Lower leg skin (tissue), 3 donors: ENCODE data around the gene CDKL5.

Experiments
- POLR2A ChIP-seq, 2 donors: fragments of 450-650 bp; IDR thresholded peaks; one replicate each; pipeline ENCODE4 v1.6.1; 2016 to 2017; ENCODE audit warnings: antibody characterized with exemption in 2 of 2, mild to moderate bottlenecking in 1 of 2, moderate library complexity in 1 of 2
- TF ChIP-seq, protein P1 (sequence below), 3 donors: fragments of 450-650 bp; IDR thresholded peaks; one replicate each; pipeline ENCODE4 v1.5.1; 2016; ENCODE audit warnings: antibody characterized with exemption in 3 of 3, mild to moderate bottlenecking in 3 of 3, moderate library complexity in 2 of 3

DNA sequence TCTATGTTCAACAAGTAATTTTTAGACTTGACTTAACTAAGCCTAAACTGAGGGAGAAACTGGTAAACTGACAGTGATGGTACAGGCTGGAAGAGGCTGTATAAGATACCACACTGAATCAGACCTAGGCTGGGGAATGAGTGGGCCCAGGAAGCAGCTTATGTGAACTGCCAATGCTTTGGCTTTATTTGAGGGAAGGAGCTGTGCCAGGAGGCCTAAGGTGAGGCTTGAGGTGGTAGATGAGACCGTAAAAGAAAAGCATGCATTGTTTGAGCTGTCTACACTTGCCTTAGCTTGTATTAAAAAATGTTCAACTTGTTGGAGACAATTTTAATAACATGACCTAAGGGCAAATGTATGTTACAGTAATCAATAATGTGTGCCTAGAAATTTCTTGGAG lies 150.3 kb downstream of the CDKL5 start:
- TF ChIP-seq, protein P1, sequence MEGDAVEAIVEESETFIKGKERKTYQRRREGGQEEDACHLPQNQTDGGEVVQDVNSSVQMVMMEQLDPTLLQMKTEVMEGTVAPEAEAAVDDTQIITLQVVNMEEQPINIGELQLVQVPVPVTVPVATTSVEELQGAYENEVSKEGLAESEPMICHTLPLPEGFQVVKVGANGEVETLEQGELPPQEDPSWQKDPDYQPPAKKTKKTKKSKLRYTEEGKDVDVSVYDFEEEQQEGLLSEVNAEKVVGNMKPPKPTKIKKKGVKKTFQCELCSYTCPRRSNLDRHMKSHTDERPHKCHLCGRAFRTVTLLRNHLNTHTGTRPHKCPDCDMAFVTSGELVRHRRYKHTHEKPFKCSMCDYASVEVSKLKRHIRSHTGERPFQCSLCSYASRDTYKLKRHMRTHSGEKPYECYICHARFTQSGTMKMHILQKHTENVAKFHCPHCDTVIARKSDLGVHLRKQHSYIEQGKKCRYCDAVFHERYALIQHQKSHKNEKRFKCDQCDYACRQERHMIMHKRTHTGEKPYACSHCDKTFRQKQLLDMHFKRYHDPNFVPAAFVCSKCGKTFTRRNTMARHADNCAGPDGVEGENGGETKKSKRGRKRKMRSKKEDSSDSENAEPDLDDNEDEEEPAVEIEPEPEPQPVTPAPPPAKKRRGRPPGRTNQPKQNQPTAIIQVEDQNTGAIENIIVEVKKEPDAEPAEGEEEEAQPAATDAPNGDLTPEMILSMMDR (IDR thresholded peaks at IDR 0.05): no peak
- no peak for TF ChIP-seq POLR2A (IDR thresholded peaks at IDR 0.05)
